HG02759 (cell line): ENCODE measurements around the gene MFSD8.
"Not testable (repeated sequence)": the region's sequence is repeated elsewhere in the genome, so short reads cannot be mapped to it uniquely, and the experiment has no call there.

Source experiments
- ATAC-seq: cut with Tn5 transposase; IDR thresholded peaks from one replicate; pipeline ENCODE4 v1.9.1; 2021; ENCODE audit warnings: mild to moderate bottlenecking, moderate library complexity; ENCODE audit not compliant: unreplicated experiment

The MFSD8 gene

GRCh38 chr4:127957105-127957504 is 7.9 kb downstream of the MFSD8 start:
- ATAC-seq = no peak

GRCh38 chr4:127936974-127937373 is 28.0 kb downstream of the MFSD8 start:
- no peak for ATAC-seq

- not testable (repeated sequence) for ATAC-seq
Observed at GRCh38 chr4:127931836-127932235, 33.1 kb downstream of the MFSD8 start.

- no peak for ATAC-seq
Observed at GRCh38 chr4:127930175-127930574, 34.8 kb downstream of the MFSD8 start.

- ATAC-seq = not testable (repeated sequence)
Observed at GRCh38 chr4:127925720-127926119, 39.3 kb downstream of the MFSD8 start.

- no peak for ATAC-seq
Observed at GRCh38 chr4:127922226-127922625, 42.7 kb downstream of the MFSD8 start.

GRCh38 chr4:127920521-127920920 is 44.5 kb downstream of the MFSD8 start:
- ATAC-seq = no peak

GRCh38 chr4:127917151-127917550 is 47.8 kb downstream of the MFSD8 start:
- no peak for ATAC-seq

- no peak for ATAC-seq
Observed at GRCh38 chr4:127916512-127916911, 48.5 kb downstream of the MFSD8 start.

GRCh38 chr4:127905029-127905428 is 59.9 kb downstream of the MFSD8 start:
- no peak for ATAC-seq

- ATAC-seq = not testable (repeated sequence)
Observed at GRCh38 chr4:127899682-127900081, 65.3 kb downstream of the MFSD8 start.

- peak; percentile 23 for ATAC-seq
Observed at GRCh38 chr4:127896528-127896927, 68.4 kb downstream of the MFSD8 start.

- no peak for ATAC-seq
Observed at GRCh38 chr4:127896069-127896468, 68.9 kb downstream of the MFSD8 start.

- no peak for ATAC-seq
Observed at GRCh38 chr4:127889903-127890302, 75.1 kb downstream of the MFSD8 start.

- ATAC-seq = no peak
Observed at GRCh38 chr4:127888559-127888958, 76.4 kb downstream of the MFSD8 start.

GRCh38 chr4:127881563-127881864 is 83.5 kb downstream of the MFSD8 start:
- peak; percentile 42 for ATAC-seq

GRCh38 chr4:127880763-127881562 is 84.0 kb downstream of the MFSD8 start, which contains the start of gene PLK4:
Gene PLK4, plus strand, starts transcription at chr4:127880893. Its CDS starts 242 bp downstream, at chr4:127881135.
- ATAC-seq = peak; percentile 90

- no peak for ATAC-seq
Observed at GRCh38 chr4:127875791-127876190, 89.2 kb downstream of the MFSD8 start.

- ATAC-seq = no peak
Observed at GRCh38 chr4:127870688-127871087, 94.3 kb downstream of the MFSD8 start.

GRCh38 chr4:127870281-127870680 is 94.7 kb downstream of the MFSD8 start:
- ATAC-seq = no peak

- ATAC-seq = no peak
Observed at GRCh38 chr4:127868196-127868595, 96.8 kb downstream of the MFSD8 start.
